ENCODE results near the gene AMFR. TPM values are rescaled to one million over a fixed set of nuclear protein-coding genes. Genes with fewer than 3 reads are reported as not detected.

Gene AMFR
- total RNA-seq, 1 experiment from 2014 or later, result 79.7 TPM

- no peak for DNase-seq (ENCODE audit: low spot score)
Observed at GRCh38 chr16:56330476-56330875, 94.9 kb downstream of the AMFR start.

GRCh38 chr16:56329887-56330286, 95.5 kb downstream of the AMFR start:
- no peak for DNase-seq (ENCODE audit: low spot score)

- DNase-seq (ENCODE audit: low spot score), result no peak
Observed at GRCh38 chr16:56328276-56329022, 96.9 kb downstream of the AMFR start.

- DNase-seq (ENCODE audit: low spot score), result no peak
Observed at GRCh38 chr16:56327929-56328258, 97.5 kb downstream of the AMFR start.

GRCh38 chr16:56327071-56327928, 98.0 kb downstream of the AMFR start:
- no peak for DNase-seq (ENCODE audit: low spot score)

- DNase-seq (ENCODE audit: low spot score), result no peak
Observed at GRCh38 chr16:56325956-56326355, 99.4 kb downstream of the AMFR start.

GRCh38 chr16:56324406-56324805, 100.9 kb downstream of the AMFR start:
- no peak for DNase-seq (ENCODE audit: low spot score)

GRCh38 chr16:56321571-56321970, 103.8 kb downstream of the AMFR start:
- no peak for DNase-seq (ENCODE audit: low spot score)

GRCh38 chr16:56320811-56321558, 104.4 kb downstream of the AMFR start:
- DNase-seq (ENCODE audit: low spot score), result no peak

GRCh38 chr16:56320056-56320455, 105.3 kb downstream of the AMFR start:
- no peak for DNase-seq (ENCODE audit: low spot score)

- no peak for DNase-seq (ENCODE audit: low spot score)
Observed at GRCh38 chr16:56319376-56319775, 106.0 kb downstream of the AMFR start.

- no peak for DNase-seq (ENCODE audit: low spot score)
Observed at GRCh38 chr16:56318827-56319140, 106.6 kb downstream of the AMFR start.

GRCh38 chr16:56317998-56318826, 107.1 kb downstream of the AMFR start:
- peak; percentile 60 for DNase-seq (ENCODE audit: low spot score)

- no peak for DNase-seq (ENCODE audit: low spot score)
Observed at GRCh38 chr16:56316545-56316944, 108.8 kb downstream of the AMFR start.

GRCh38 chr16:56315955-56316354, 109.4 kb downstream of the AMFR start:
- no peak for DNase-seq (ENCODE audit: low spot score)

GRCh38 chr16:56314244-56314850, 111.0 kb downstream of the AMFR start:
- DNase-seq (ENCODE audit: low spot score), result no peak

- no peak for DNase-seq (ENCODE audit: low spot score)
Observed at GRCh38 chr16:56312556-56312955, 112.8 kb downstream of the AMFR start.

- no peak for DNase-seq (ENCODE audit: low spot score)
Observed at GRCh38 chr16:56312028-56312300, 113.4 kb downstream of the AMFR start.
